SU-DHL-6 (cell line): ENCODE results near the gene SPINK1.

Experiments
- CTCF ChIP-seq: fragments of 200-600 bp; sonication (generic); IDR thresholded peaks from one replicate; pipeline ENCODE4 v1.5.1; 2017; ENCODE audit warnings: antibody characterized with exemption, mild to moderate bottlenecking, low read length, moderate library complexity; ENCODE audit not compliant: insufficient read depth, poor library complexity, severe bottlenecking
- EZH2phosphoT487 ChIP-seq: fragments of 200-600 bp; sonication (generic), shearing (Covaris generic); conservative IDR thresholded peaks from 2 replicates; pipeline ENCODE4 v1.6.1; 2018; ENCODE audit warnings: mild to moderate bottlenecking, antibody characterized with exemption, low read length, moderate library complexity, mixed read lengths

GRCh38 chr5:147784146-147784987, 47.1 kb downstream of the SPINK1 start:
- TF ChIP-seq CTCF, result no peak
- TF ChIP-seq EZH2phosphoT487, result no peak
